Measurements from ENCODE around the gene CDA. TPM values are rescaled to one million over a fixed set of nuclear protein-coding genes. Genes with fewer than 3 reads are reported as not detected.

Gene CDA
- total RNA-seq, 2 donors from 2014 or later = 0.59 TPM; not detected in 1

DNA sequence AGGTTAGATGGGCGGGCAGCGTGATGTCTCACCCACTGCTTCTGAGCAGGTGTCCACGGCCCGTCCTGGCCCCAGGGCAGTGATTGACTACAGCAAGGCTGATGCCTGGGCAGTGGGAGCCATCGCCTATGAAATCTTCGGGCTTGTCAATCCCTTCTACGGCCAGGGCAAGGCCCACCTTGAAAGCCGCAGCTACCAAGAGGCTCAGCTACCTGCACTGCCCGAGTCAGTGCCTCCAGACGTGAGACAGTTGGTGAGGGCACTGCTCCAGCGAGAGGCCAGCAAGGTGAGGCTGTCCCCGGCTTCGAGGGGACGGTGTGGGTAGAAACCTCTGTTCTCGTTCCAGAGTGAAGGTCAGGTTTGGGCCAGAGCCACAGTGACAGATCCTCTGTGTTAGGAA lies 60.0 kb downstream of the CDA start:
- Histone ChIP-seq H3K27me3 (replicated peaks; ENCODE audit: insufficient read depth) (no peaks in the 10 kb centered on the region), H3K4me1 (replicated peaks) (no peaks in the 10 kb centered on the region), H3K4me3 (no peak overlapping the region), H3K27ac (no peak overlapping the region), H3K9me3 (no peaks in the 10 kb centered on the region), H3K36me3 (peaks cover 17 to 42% of the 10 kb centered on the region in 2 donors)
- intact Hi-C loops (cut with DNase I) = no loop called here
- WGBS = 81% methylated on average over 15 of the region's 15 CpGs
- DNase-seq (ENCODE audit: low spot score) = no peak
- TF ChIP-seq POLR2A (IDR thresholded peaks at IDR 0.05) = no peak
- no peak for TF ChIP-seq POLR2AphosphoS5 (IDR thresholded peaks at IDR 0.05)
- TF ChIP-seq CTCF (IDR thresholded peaks at IDR 0.05) = no peak

DNA sequence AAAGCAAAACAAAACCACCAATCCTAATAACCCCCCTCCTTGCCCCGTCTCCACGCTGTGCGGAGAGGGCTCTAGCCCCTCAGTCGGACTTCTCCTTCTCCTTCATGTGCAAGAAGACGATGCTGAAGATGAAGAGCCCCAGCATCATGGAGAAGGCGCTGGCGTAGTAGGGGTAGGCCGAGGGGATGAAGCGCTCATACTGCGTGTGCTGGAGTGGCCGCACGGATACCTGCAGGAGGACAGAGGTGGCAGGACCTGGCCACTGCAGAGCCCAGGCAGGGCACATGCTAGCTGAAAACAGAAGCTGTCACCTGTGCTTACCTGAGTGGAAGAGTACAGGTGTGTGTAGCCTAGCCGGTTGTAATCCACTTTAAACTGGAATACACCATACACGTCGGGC lies 63.4 kb downstream of the CDA start:
- no peaks in the 10 kb centered on the region for H3K4me1 ChIP-seq (replicated peaks)
- no peak overlapping the region for H3K4me3 ChIP-seq
- H3K36me3 ChIP-seq = peaks cover 20 to 37% of the 10 kb centered on the region in 2 donors
- H3K9me3 ChIP-seq = no peaks in the 10 kb centered on the region
- no peaks in the 10 kb centered on the region for H3K27me3 ChIP-seq (replicated peaks; ENCODE audit: insufficient read depth)
- TF ChIP-seq POLR2A (IDR thresholded peaks at IDR 0.05) (no peak), CTCF (IDR thresholded peaks at IDR 0.05) (no peak), POLR2AphosphoS5 (IDR thresholded peaks at IDR 0.05) (no peak)
- no peak overlapping the region for H3K27ac ChIP-seq
- intact Hi-C loops (cut with DNase I) = no loop called here
- 92% methylated on average over 15 of the region's 15 CpGs for WGBS
- no peak for DNase-seq (ENCODE audit: low spot score)

- no peaks in the 10 kb centered on the region for H3K4me1 ChIP-seq (replicated peaks)
- no peaks in the 10 kb centered on the region for H3K9me3 ChIP-seq
- H3K27ac ChIP-seq = no peak overlapping the region
- 75% methylated on average over 20 of the region's 20 CpGs for WGBS
- intact Hi-C loops (cut with DNase I) = no loop called here
- H3K36me3 ChIP-seq = peaks cover 13 to 19% of the 10 kb centered on the region in 2 donors
- DNase-seq (ENCODE audit: low spot score) = no peak
- H3K4me3 ChIP-seq = no peak overlapping the region
- no peaks in the 10 kb centered on the region for H3K27me3 ChIP-seq (replicated peaks; ENCODE audit: insufficient read depth)
- TF ChIP-seq POLR2AphosphoS5 (IDR thresholded peaks at IDR 0.05) = no peak
- TF ChIP-seq CTCF (IDR thresholded peaks at IDR 0.05) = no peak
- no peak for TF ChIP-seq POLR2A (IDR thresholded peaks at IDR 0.05)
Measured at GRCh38 chr1:20654104-20654690, 65.3 kb downstream of the CDA start.

DNA sequence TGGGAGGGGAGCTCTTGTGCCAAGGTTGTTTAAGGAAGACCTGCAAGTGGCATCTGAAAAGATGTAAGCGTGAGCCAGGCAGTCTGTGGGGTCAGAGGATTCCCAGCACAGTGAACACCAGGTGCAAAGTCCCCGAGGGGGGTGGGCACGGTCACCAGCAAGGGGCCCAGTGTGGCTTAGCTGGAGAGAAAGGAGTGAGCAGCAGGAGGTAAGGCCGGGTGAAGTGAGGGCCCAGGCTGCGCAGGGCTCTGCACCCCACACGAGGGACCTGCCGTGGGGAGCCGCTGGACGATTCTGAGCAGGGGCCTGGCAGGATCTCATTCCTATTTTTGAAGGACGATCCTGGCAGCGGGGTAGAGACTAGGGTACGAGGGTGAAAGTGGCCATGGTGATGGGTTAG lies 68.1 kb downstream of the CDA start:
- Histone ChIP-seq H3K27me3 (replicated peaks; ENCODE audit: insufficient read depth) (no peaks in the 10 kb centered on the region), H3K4me3 (no peak overlapping the region), H3K4me1 (replicated peaks) (no peaks in the 10 kb centered on the region), H3K36me3 (peaks cover 13 to 18% of the 10 kb centered on the region in 2 donors), H3K9me3 (no peaks in the 10 kb centered on the region), H3K27ac (no peak overlapping the region)
- no peak for TF ChIP-seq CTCF (IDR thresholded peaks at IDR 0.05)
- no peak for TF ChIP-seq POLR2A (IDR thresholded peaks at IDR 0.05)
- TF ChIP-seq POLR2AphosphoS5 (IDR thresholded peaks at IDR 0.05) = no peak
- no peak for DNase-seq (ENCODE audit: low spot score)
- 85% methylated on average over 12 of the region's 12 CpGs for WGBS
- intact Hi-C loops (cut with DNase I) = no loop called here

DNA sequence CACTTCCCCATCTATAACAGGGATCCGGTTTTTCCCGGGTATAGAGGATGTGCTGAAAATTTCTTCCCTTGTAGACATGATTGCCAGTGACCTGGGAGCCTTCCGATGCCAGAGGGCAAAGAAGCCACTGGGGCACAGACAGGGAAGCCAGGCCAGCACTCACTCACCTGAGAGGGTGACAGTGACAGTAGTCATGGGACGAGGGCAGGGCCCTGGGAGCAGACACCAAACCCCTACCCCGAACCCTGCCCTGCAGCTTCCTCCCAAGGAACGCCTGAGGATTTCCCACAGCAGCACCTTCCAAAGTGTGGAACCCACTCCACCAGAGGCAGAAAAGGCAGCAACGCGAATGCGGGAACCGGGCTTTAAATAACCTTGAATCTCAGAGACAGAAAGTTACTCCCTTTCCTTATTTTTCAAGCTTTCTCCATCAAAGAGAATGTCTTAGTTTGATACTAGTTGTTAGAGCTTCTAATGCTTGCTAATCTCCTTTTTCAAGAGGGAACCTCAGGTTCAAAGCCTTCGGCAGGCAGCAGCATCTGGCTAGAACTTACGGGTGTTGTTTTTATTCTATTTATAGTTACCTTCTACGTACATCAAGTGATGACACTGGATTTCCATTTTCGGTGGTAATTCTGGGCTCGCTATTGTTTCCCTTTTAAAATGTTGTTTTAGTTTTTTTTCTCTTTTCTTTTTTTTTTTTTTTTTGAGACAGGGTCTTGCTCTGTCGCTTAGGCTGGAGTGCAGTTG lies 69.4 kb downstream of the CDA start:
- H3K9me3 ChIP-seq = no peaks in the 10 kb centered on the region
- 86% methylated on average over 16 of the region's 16 CpGs for WGBS
- DNase-seq (ENCODE audit: low spot score) = no peak
- intact Hi-C loops (cut with DNase I) = no loop called here
- H3K4me3 ChIP-seq = no peak overlapping the region
- no peak overlapping the region for H3K27ac ChIP-seq
- no peaks in the 10 kb centered on the region for H3K4me1 ChIP-seq (replicated peaks)
- TF ChIP-seq POLR2AphosphoS5 (IDR thresholded peaks at IDR 0.05) (no peak), POLR2A (IDR thresholded peaks at IDR 0.05) (no peak), CTCF (IDR thresholded peaks at IDR 0.05) (no peak)
- peaks cover 7 to 12% of the 10 kb centered on the region in 2 donors for H3K36me3 ChIP-seq
- no peaks in the 10 kb centered on the region for H3K27me3 ChIP-seq (replicated peaks; ENCODE audit: insufficient read depth)
